Heart right ventricle (tissue), 16 donors: ENCODE measurements around the gene C15orf40. TPM values are rescaled to one million over a fixed set of nuclear protein-coding genes. Genes with fewer than 3 reads are reported as not detected.
"Not testable (repeated sequence)": the region's sequence is repeated elsewhere in the genome, so short reads cannot be mapped to it uniquely, and the experiment has no call there.

Source experiments
- ATAC-seq, 8 donors: fragments of 200-7000 bp; cut with Tn5 transposase; one replicate each; pipeline ENCODE4 v1.9.1; 2020; ENCODE audit warnings: mild to moderate bottlenecking in 8 of 8, moderate library complexity in 8 of 8, moderate number of reproducible peaks in 1 of 8
- DNase-seq, 2 donors: peaks; one replicate each; pipeline ENCODE4 v3.0.0-alpha.2; 2020
- H3K27ac ChIP-seq, 10 donors: fragments of 200-600 bp; sonication (generic) in 2 of 10; one replicate each; pipeline versions ENCODE4 v1.5.0 to v1.8.0; 2020 to 2022; ENCODE audit warnings: mild to moderate bottlenecking in 3 of 10
- H3K27me3 ChIP-seq, 7 donors: fragments of 200-600 bp; one replicate each; pipeline ENCODE4 v1.8.0; 2021 to 2022; ENCODE audit warnings: mild to moderate bottlenecking in 2 of 7
- H3K36me3 ChIP-seq, 9 donors: fragments of 200-600 bp; sonication (generic) in 1 of 9; one replicate each; pipeline versions ENCODE4 v1.5.0 to v1.8.0; 2020 to 2022; ENCODE audit warnings: mild to moderate bottlenecking in 2 of 9
- H3K4me1 ChIP-seq, 9 donors: fragments of 200-600 bp; sonication (generic) in 1 of 9; one replicate each; pipeline versions ENCODE4 v1.5.0 to v1.8.0; 2020 to 2022; ENCODE audit warnings: mild to moderate bottlenecking in 4 of 9
- H3K4me3 ChIP-seq, 10 donors: fragments of 200-600 bp; sonication (generic) in 2 of 10; one replicate each; pipeline versions ENCODE4 v1.5.0 to v1.8.0; 2020 to 2022; ENCODE audit warnings: mild to moderate bottlenecking in 7 of 10, moderate library complexity in 2 of 10
- H3K9me3 ChIP-seq, 11 donors: fragments of 200-600 bp in 10 of 11; sonication (generic) in 2 of 11; one replicate each; pipeline versions ENCODE4 v1.5.0 to v1.8.0; 2013 to 2022; ENCODE audit warnings: mild to moderate bottlenecking in 2 of 11, control low read depth in 1 of 11, moderate library complexity in 1 of 11
- CTCF ChIP-seq, 9 donors: fragments of 200-600 bp; sonication (generic) in 2 of 9; IDR thresholded peaks; one replicate each; pipeline versions ENCODE4 v1.5.0 to v1.8.0; 2021 to 2022; ENCODE audit warnings: antibody characterized with exemption in 9 of 9, mild to moderate bottlenecking in 5 of 9, moderate library complexity in 1 of 9
- WGBS, 2 donors: extraction: QIAGEN DNeasy Blood & Tissue Kit; methylation state at CpG; one replicate each; pipeline ENCODE4 v1.1.7; 2013; ENCODE audit warnings: inconsistent platforms in 1 of 2; 5-methylcytosine and 5-hydroxymethylcytosine counted together
- intact Hi-C, 10 donors: fragments of 100-400 bp; cut with DNase I; formaldehyde crosslinking; loops; one replicate each; pipeline versions ENCODE4 v1.11.1 to v1.14.2; 2022
- polyA plus RNA-seq, 2 donors: library from polyadenylated mRNA; stranded (reverse); fragments of 200-250 nt; gene quantifications; one replicate each; pipeline ENCODE4 v1.2.3, GENCODE V29; 2013
- total RNA-seq, 10 donors: library from RNA; stranded (reverse); fragmentation: NEBNext Ultra II Directional in 3 of 10; extraction: Animal tissue kit (Norgen Biotek cat#: 25700) in 3 of 10; gene quantifications; one replicate each; pipeline versions ENCODE4 v1.2.1 to v1.2.4, GENCODE V29; 2021 to 2023
- donor health status: Arrhythmogenic right ventricular cardiomyopathy.
- donor health status: ischemic (EF 13 %, LVEDD 7.1; RV severe dilation, severe dysfunction).
- donor health status: healthy with polysubstance abuse.
- donor health status: DM: no; HTN: yes; CAD: no.
- donor health status: DM: no; HTN: no; CAD: no.
- donor health status: ischemic (EF 25% LVEDD 6.9; RV normal size, moderate dysfunction).
- donor health status: ischemic (EF 25% LVEDD 5.7; RV mildly dilated, moderate dysfunction).
- donor health status: healthy.
- donor health status: DM: yes; HTN: yes; CAD: no.
- donor health status: Ischemic cardiomyopathy.
- donor health status: ischemic (EF 35%, LVEDD 5.7; RV mildly dilated, moderate dysfunction).
- donor health status: nonischemic (EF 11% LVEDD 7.7; RV severe dilation, severe dysfunction).
- donor health status: DM: yes; HTN: yes; CAD: no.
- donor health status: PGD.
- donor health status: ischemic (EF 29% LVEDD 5.4; RV normal size, mild dysfunction).
- donor health status: nonischemic (EF 23%, LVEDD 6.1; RV moderate dilation, normal function).

C15orf40 gene
- total and polyA plus RNA-seq, 12 donors: 7.5 to 19.6 (median 11.3) TPM

GRCh38 chr15:83010709-83011270 is 649 bp downstream of the C15orf40 start:
- Histone ChIP-seq H3K36me3 (peaks cover 0 to 50% (median 24%) of the 10 kb centered on the region in 9 donors), H3K9me3 (no peaks in the 10 kb centered on the region), H3K4me3 (peak overlapping the region; percentile 81 to 100 (median 96)), H3K27ac (peak overlapping the region in 9 of 10 donors; percentile 79 to 90 (median 87)), H3K4me1 (peaks cover 4 to 31% (median 26%) of the 10 kb centered on the region in 9 donors), H3K27me3 (no peaks in the 10 kb centered on the region)
- peak; percentile 73 to 89 (median 79) for ATAC-seq
- DNase-seq: peak; percentile 64 to 74
- intact Hi-C loops: loop anchor here in 7 of 10 donors (1.0 to 10.0 kb wide), 12 partner anchors 25 to 466 kb away; partner anchors contain the start of genes HDGFL3 (in 6 of the 7), BTBD1 (in 4 of the 7), RPS17 (in 1 of the 7) and TM6SF1 (in 1 of the 7)
- TF ChIP-seq CTCF (IDR thresholded peaks at IDR 0.05): peak; percentile 28 to 85 (median 68)
- WGBS, 2 donors: 9% methylated on average over 15 of the region's 15 CpGs

- not testable (repeated sequence) for H3K9me3 ChIP-seq, H3K4me1 ChIP-seq, H3K27ac ChIP-seq, H3K27me3 ChIP-seq, DNase-seq, H3K4me3 ChIP-seq
- WGBS, 2 donors: 94 to 95% methylated on average over 3 of the region's 3 CpGs
- H3K36me3 ChIP-seq: peaks cover 0 to 25% (median 8%) of the 10 kb centered on the region in 9 donors
- intact Hi-C loops: loop anchor here in 9 of 10 donors (1.0 to 10.0 kb wide), 7 partner anchors 150 to 466 kb away; partner anchors contain the start of genes HDGFL3 (in 1 of the 9) and RPS17 (in 1 of the 9)
- TF ChIP-seq CTCF (IDR thresholded peaks at IDR 0.05): peak in 1 of 9 donors; percentile 3
- ATAC-seq: peak in 1 of 8 donors; percentile 35
Observed at GRCh38 chr15:83000672-83001031, 10.8 kb downstream of the C15orf40 start.

GRCh38 chr15:82999905-83000671 is 11.4 kb downstream of the C15orf40 start:
- peaks cover 0 to 10% (median 6%) of the 10 kb centered on the region in 9 donors for H3K4me1 ChIP-seq
- H3K36me3 ChIP-seq: peaks cover 0 to 19% (median 4%) of the 10 kb centered on the region in 9 donors
- no peak for DNase-seq
- peak; percentile 61 to 86 (median 80) for ATAC-seq
- no peaks in the 10 kb centered on the region for H3K9me3 ChIP-seq
- H3K4me3 ChIP-seq: peak overlapping the region in 7 of 10 donors; percentile 5 to 45 (median 31)
- TF ChIP-seq CTCF (IDR thresholded peaks at IDR 0.05): peak in 7 of 9 donors; percentile 46 to 69 (median 52)
- 13 to 17% methylated on average over 6 of the region's 6 CpGs for WGBS, 2 donors
- no peaks in the 10 kb centered on the region for H3K27me3 ChIP-seq
- H3K27ac ChIP-seq: peak overlapping the region in 3 of 10 donors; percentile 10 to 24 (median 16)
- intact Hi-C loops: loop anchor here in 9 of 10 donors (1.0 to 10.0 kb wide), 7 partner anchors 150 to 465 kb away; partner anchors contain the start of genes HDGFL3 (in 1 of the 9) and RPS17 (in 1 of the 9)

GRCh38 chr15:82999426-82999825 is 12.0 kb downstream of the C15orf40 start:
- H3K4me3 ChIP-seq: no peak overlapping the region
- TF ChIP-seq CTCF (IDR thresholded peaks at IDR 0.05): no peak
- DNase-seq (no peak), ATAC-seq (no peak)
- H3K27ac ChIP-seq: no peak overlapping the region
- peaks cover 0 to 13% (median 0%) of the 10 kb centered on the region in 9 donors for H3K36me3 ChIP-seq
- intact Hi-C loops: no loop called here
- H3K4me1 ChIP-seq: peaks cover 0 to 10% (median 6%) of the 10 kb centered on the region in 9 donors
- H3K27me3 ChIP-seq: no peaks in the 10 kb centered on the region
- no peaks in the 10 kb centered on the region for H3K9me3 ChIP-seq
- whole genome bisulfite sequencing, 2 donors: 88 to 91% methylated on average over 6 of the region's 6 CpGs
